Esophagus squamous epithelium (tissue), 4 donors: ENCODE data around the gene MYH10.

Source experiments
- CTCF ChIP-seq, 6 experiments: fragments of 450-650 bp in 4 of 6; fragments of 200-600 bp in 2 of 6; sonication (generic) in 2 of 6; IDR thresholded peaks; one replicate each; pipeline ENCODE4 v1.5.1; 2016 to 2019; ENCODE audit warnings: antibody characterized with exemption in 6 of 6, mild to moderate bottlenecking in 4 of 6, moderate library complexity in 4 of 6
- POLR2A ChIP-seq, 4 donors: fragments of 450-650 bp; IDR thresholded peaks; one replicate each; pipeline ENCODE4 v1.6.1; 2017; ENCODE audit warnings: antibody characterized with exemption in 4 of 4, mild to moderate bottlenecking in 4 of 4, moderate library complexity in 3 of 4

- TF ChIP-seq CTCF (IDR thresholded peaks at IDR 0.05) (no peak), POLR2A (IDR thresholded peaks at IDR 0.05) (no peak)
Observed at GRCh38 chr17:8481703-8482102, 148.8 kb downstream of the MYH10 start.
